Large intestine (tissue), 3 donors: ENCODE results near the gene MAML3. TPM values are rescaled to one million over a fixed set of nuclear protein-coding genes. Genes with fewer than 3 reads are reported as not detected.

Experiments
- DNase-seq, 2 donors: peaks; one replicate each; pipeline versions ENCODE4 v3.0.0 to v3.0.0-alpha.2; 2013
- H3K27ac ChIP-seq: one replicate; pipeline ENCODE4 v1.5.1; 2013; ENCODE audit warnings: low read length
- H3K27me3 ChIP-seq: 2 replicates; pipeline ENCODE4 v1.6.1; 2013; ENCODE audit warnings: low read length; ENCODE audit not compliant: control insufficient read depth, insufficient read depth
- H3K36me3 ChIP-seq: 2 replicates; pipeline ENCODE4 v1.6.1; 2013; ENCODE audit warnings: low read length; ENCODE audit not compliant: control insufficient read depth, insufficient read depth
- H3K4me1 ChIP-seq: one replicate; pipeline ENCODE4 v1.6.1; 2013; ENCODE audit warnings: low read length; ENCODE audit not compliant: control insufficient read depth, insufficient read depth
- H3K4me3 ChIP-seq: one replicate; pipeline ENCODE4 v1.5.1; 2013; ENCODE audit warnings: low read length
- H3K9me3 ChIP-seq: one replicate; pipeline ENCODE4 v1.6.1; 2013; ENCODE audit warnings: mild to moderate bottlenecking, low read depth, low read length, moderate library complexity; ENCODE audit not compliant: control insufficient read depth
- WGBS: methylation state at CpG from one replicate; pipeline ENCODE4 v1.1.5; 2013; ENCODE audit warnings: low lambda C conversion rate; ENCODE audit not compliant: insufficient coverage; 5-methylcytosine and 5-hydroxymethylcytosine counted together
- polyA plus RNA-seq: library from polyadenylated mRNA; unstranded; fragments of 120-200 nt; gene quantifications from one replicate; pipeline ENCODE4 v1.2.1, GENCODE V29; 2013

MAML3 gene
- polyA plus RNA-seq, 1 donor: 10.6 TPM

DNA sequence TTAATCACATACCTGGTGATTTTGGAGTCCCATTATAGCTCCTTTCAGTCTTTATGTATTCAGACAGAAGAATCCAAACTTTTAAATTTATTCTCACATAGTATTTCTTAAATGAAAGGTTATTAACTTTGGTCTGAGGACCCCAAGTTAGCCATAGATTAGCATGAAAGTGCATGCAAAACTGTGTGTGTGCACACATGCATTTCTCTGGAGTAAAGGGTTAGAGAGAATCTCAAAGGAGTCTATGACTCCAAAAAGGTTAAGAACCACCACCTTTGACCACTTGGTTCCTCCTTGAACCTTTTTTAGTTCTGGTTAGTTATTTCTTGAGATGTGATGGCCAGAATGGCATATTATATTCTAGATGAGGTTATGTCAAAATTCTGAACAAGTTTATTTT is 386.4 kb downstream of the MAML3 start:
- Histone ChIP-seq H3K27ac (no peak overlapping the region), H3K4me1 (peaks cover 4% of the 10 kb centered on the region), H3K36me3 (no peaks in the 10 kb centered on the region), H3K27me3 (no peaks in the 10 kb centered on the region), H3K4me3 (no peak overlapping the region), H3K9me3 (no peaks in the 10 kb centered on the region)
- DNase-seq: no peak

DNA sequence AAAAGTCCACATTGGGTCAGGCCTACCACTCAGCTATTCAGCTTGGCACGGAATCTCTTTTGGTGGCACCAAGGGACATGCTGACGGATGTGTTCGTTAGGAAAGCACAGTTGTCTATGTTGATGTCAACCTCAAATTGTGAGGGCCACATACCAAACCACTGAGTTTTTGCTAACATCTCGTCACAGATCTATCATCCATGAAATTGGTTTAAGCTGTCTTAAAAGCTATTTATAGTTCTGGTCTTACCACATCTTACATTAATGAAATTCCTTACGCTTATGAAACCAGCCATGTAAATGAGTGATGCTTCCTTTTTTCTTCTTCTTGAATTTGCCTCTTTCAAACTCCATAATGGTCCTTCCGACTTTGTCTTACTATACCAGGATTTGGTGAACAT is 386.8 kb downstream of the MAML3 start:
- Histone ChIP-seq H3K4me1 (peaks cover 4% of the 10 kb centered on the region), H3K9me3 (no peaks in the 10 kb centered on the region), H3K36me3 (no peaks in the 10 kb centered on the region), H3K27me3 (no peaks in the 10 kb centered on the region), H3K4me3 (no peak overlapping the region), H3K27ac (no peak overlapping the region)
- WGBS: 94% methylated on average over 2 of the region's 6 CpGs
- DNase-seq: no peak

- H3K9me3 ChIP-seq: no peaks in the 10 kb centered on the region
- DNase-seq: no peak
- 60% methylated on average over 1 of the region's 9 CpGs for WGBS
- no peaks in the 10 kb centered on the region for H3K36me3 ChIP-seq
- peaks cover 4% of the 10 kb centered on the region for H3K4me1 ChIP-seq
- H3K27me3 ChIP-seq: no peaks in the 10 kb centered on the region
- no peak overlapping the region for H3K27ac ChIP-seq
- no peak overlapping the region for H3K4me3 ChIP-seq
Observed at GRCh38 chr4:139764686-139765310, 389.2 kb downstream of the MAML3 start.

- Histone ChIP-seq H3K36me3 (no peaks in the 10 kb centered on the region), H3K27me3 (no peaks in the 10 kb centered on the region), H3K4me3 (no peak overlapping the region), H3K9me3 (no peaks in the 10 kb centered on the region), H3K4me1 (peaks cover 2% of the 10 kb centered on the region), H3K27ac (no peak overlapping the region)
- WGBS: no CpG with 5 or more reads among the region's 8 CpGs
- no peak for DNase-seq
Observed at GRCh38 chr4:139764182-139764581, 389.8 kb downstream of the MAML3 start.

- no peak for DNase-seq
- H3K27ac ChIP-seq: no peak overlapping the region
- H3K4me1 ChIP-seq: no peaks in the 10 kb centered on the region
- H3K9me3 ChIP-seq: no peaks in the 10 kb centered on the region
- no CpG with 5 or more reads among the region's 2 CpGs for WGBS
- H3K36me3 ChIP-seq: no peaks in the 10 kb centered on the region
- H3K4me3 ChIP-seq: no peak overlapping the region
- H3K27me3 ChIP-seq: no peaks in the 10 kb centered on the region
Observed at GRCh38 chr4:139763672-139764071, 390.3 kb downstream of the MAML3 start.

DNA sequence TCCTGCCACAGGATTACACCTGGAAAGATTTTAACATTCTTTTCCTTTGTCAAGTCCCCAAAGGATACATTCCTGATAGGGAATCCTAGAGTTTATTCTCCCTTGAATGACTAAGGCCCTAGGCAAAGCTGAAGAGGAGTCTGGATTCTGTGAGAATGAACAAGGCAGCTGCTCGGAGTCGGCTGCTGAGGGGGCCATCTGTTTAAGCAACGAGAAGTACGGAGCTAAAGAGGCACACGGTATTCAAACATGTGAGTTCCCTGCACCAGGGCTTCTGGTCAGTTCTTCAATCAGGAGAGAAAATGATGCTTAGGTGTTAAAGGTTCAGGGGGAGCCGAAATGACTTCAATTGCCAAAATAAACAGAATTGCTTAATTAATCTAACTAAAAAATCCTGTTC is 390.8 kb downstream of the MAML3 start:
- H3K27ac ChIP-seq: no peak overlapping the region
- WGBS: 80% methylated on average over 1 of the region's 6 CpGs
- no peaks in the 10 kb centered on the region for H3K4me1 ChIP-seq
- DNase-seq: no peak
- no peaks in the 10 kb centered on the region for H3K36me3 ChIP-seq
- H3K9me3 ChIP-seq: no peaks in the 10 kb centered on the region
- no peak overlapping the region for H3K4me3 ChIP-seq
- no peaks in the 10 kb centered on the region for H3K27me3 ChIP-seq

DNA sequence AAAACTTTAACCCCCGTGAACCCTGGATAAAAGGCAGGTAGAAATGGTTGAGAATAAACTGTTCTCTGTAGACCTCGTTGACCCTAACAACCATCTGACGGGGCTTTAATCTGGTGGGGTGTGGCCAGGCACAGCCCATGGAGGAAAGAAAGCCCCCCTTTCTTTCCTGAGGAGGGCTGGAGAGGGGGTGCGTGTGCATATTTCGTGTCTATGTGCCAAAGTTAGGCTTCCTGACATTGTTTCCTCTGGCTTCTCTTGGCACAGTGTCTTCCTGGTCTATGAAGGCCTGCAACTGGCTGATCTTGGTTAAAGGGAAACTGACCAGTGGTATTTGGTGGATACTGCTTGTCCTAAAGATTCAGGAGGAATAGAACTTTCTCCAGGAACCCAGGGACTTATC is 391.3 kb downstream of the MAML3 start:
- Histone ChIP-seq H3K4me1 (no peaks in the 10 kb centered on the region), H3K27me3 (no peaks in the 10 kb centered on the region), H3K27ac (no peak overlapping the region), H3K9me3 (no peaks in the 10 kb centered on the region), H3K4me3 (no peak overlapping the region), H3K36me3 (no peaks in the 10 kb centered on the region)
- no peak for DNase-seq
- WGBS: no CpG with 5 or more reads among the region's 5 CpGs

GRCh38 chr4:139761461-139761860 is 392.5 kb downstream of the MAML3 start:
- Histone ChIP-seq H3K4me1 (no peaks in the 10 kb centered on the region), H3K27me3 (no peaks in the 10 kb centered on the region), H3K9me3 (no peaks in the 10 kb centered on the region), H3K27ac (no peak overlapping the region), H3K36me3 (no peaks in the 10 kb centered on the region), H3K4me3 (no peak overlapping the region)
- WGBS: 88% methylated on average over 1 of the region's 4 CpGs
- no peak for DNase-seq

GRCh38 chr4:139760567-139760966 is 393.4 kb downstream of the MAML3 start:
- no peaks in the 10 kb centered on the region for H3K9me3 ChIP-seq
- no peaks in the 10 kb centered on the region for H3K36me3 ChIP-seq
- no peaks in the 10 kb centered on the region for H3K27me3 ChIP-seq
- H3K4me1 ChIP-seq: no peaks in the 10 kb centered on the region
- no peak overlapping the region for H3K4me3 ChIP-seq
- no peak for DNase-seq
- 80% methylated on average over 1 of the region's 4 CpGs for WGBS
- no peak overlapping the region for H3K27ac ChIP-seq

GRCh38 chr4:139759097-139759496 is 394.9 kb downstream of the MAML3 start:
- Histone ChIP-seq H3K4me3 (no peak overlapping the region), H3K9me3 (no peaks in the 10 kb centered on the region)
- WGBS: 100% methylated on average over 1 of the region's 4 CpGs

DNA sequence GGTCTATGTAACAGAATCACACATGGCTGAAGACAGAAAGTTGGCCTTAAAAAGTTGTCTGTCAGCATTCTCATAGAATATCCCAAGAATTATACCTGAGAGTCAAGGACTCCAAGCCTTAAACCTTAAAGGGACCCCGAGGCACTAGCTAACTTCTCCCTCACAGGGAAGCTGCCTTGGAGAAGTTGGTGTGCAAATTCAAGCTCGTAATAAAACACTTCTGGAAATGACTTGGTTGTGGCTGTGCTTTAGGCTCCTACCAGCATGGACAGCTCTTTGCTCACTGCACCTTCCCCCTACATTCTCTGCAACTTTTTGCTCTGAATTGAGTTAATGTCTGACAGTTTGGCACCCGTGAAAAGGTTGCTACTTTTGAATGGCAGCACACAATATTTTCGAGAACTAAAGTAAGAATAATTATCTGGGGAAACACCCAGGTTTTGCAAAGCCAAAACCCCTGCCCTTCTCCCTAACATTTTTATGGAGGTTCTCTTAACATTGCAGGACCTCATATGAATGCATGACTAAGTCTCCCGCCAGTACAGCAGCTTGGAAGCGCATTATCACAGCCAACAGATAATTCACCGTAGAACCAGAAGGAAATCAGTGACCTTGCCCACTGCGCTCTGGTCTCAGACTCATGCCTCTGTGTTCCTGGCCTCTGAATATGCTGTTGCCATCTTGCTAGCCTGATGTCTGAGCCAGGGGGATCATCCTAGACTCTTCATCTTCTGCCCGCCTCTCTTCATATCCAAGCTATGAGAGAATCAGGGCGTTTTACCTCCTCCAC is 397.4 kb downstream of the MAML3 start:
- WGBS: 65% methylated on average over 2 of the region's 10 CpGs
- no peaks in the 10 kb centered on the region for H3K4me1 ChIP-seq
- no peaks in the 10 kb centered on the region for H3K36me3 ChIP-seq
- no peaks in the 10 kb centered on the region for H3K27me3 ChIP-seq
- H3K4me3 ChIP-seq: no peak overlapping the region
- no peak overlapping the region for H3K27ac ChIP-seq
- H3K9me3 ChIP-seq: no peaks in the 10 kb centered on the region
- DNase-seq: no peak

More at GRCh38 chr4:139759097-139759496, 394.9 kb downstream of the MAML3 start:
- H3K27ac ChIP-seq: no peak overlapping the region
- H3K4me1 ChIP-seq: no peaks in the 10 kb centered on the region
- H3K36me3 ChIP-seq: no peaks in the 10 kb centered on the region
- H3K27me3 ChIP-seq: no peaks in the 10 kb centered on the region
- DNase-seq: no peak
